HEK293T (cell line): ENCODE results near the gene NOL3.

ENCODE experiments used
- CTCF ChIA-PET: fragments of 350-600 bp; formaldehyde crosslinking; extraction: SDS; loops from one replicate; lab custom pipeline; 2021; ENCODE audit warnings: antibody characterized with exemption, inconsistent platforms; lab: Yijun Ruan, JAX
- POLR2A ChIA-PET: fragments of 350-600 bp; formaldehyde crosslinking; extraction: SDS; loops from one replicate; lab custom pipeline; 2020; ENCODE audit warnings: antibody characterized with exemption, inconsistent platforms; lab: Yijun Ruan, JAX
- DNase-seq: peaks from one replicate; pipeline ENCODE4 v3.0.0; 2012; ENCODE audit warnings: mixed read lengths; ENCODE audit errors: extremely low spot score
- ARNT ChIP-seq: fragments of 450-650 bp; IDR thresholded peaks from 2 replicates; pipeline ENCODE4 v1.6.1; 2017; ENCODE audit warnings: mild to moderate bottlenecking
- BHLHE40 ChIP-seq: fragments of 450-650 bp; IDR thresholded peaks from 2 replicates; pipeline ENCODE4 v1.6.1; 2016; ENCODE audit warnings: mild to moderate bottlenecking, moderate library complexity, borderline replicate concordance
- CTBP1 ChIP-seq: fragments of 450-650 bp; IDR thresholded peaks from 2 replicates; pipeline ENCODE4 v1.6.1; 2016; ENCODE audit warnings: borderline replicate concordance
- ELF4 ChIP-seq: fragments of 450-650 bp; IDR thresholded peaks from 2 replicates; pipeline ENCODE4 v1.6.1; 2017; ENCODE audit warnings: antibody characterized with exemption
- FOXA1 ChIP-seq: fragments of 450-650 bp; IDR thresholded peaks from 2 replicates; pipeline ENCODE4 v1.6.1; 2016; ENCODE audit warnings: mild to moderate bottlenecking
- FOXK2 ChIP-seq: fragments of 450-650 bp; IDR thresholded peaks from 2 replicates; pipeline ENCODE4 v1.6.1; 2016; ENCODE audit warnings: mild to moderate bottlenecking
- FOXM1 ChIP-seq: fragments of 450-650 bp; IDR thresholded peaks from 2 replicates; pipeline ENCODE4 v1.6.1; 2017; ENCODE audit warnings: mild to moderate bottlenecking, borderline replicate concordance
- HDGF ChIP-seq: fragments of 450-650 bp; IDR thresholded peaks from 2 replicates; pipeline ENCODE4 v1.6.1; 2017; ENCODE audit warnings: antibody characterized with exemption, borderline replicate concordance
- L3MBTL2 ChIP-seq: fragments of 450-650 bp; conservative IDR thresholded peaks from 2 replicates; pipeline ENCODE4 v1.6.1; 2016; ENCODE audit warnings: mild to moderate bottlenecking
- LEF1 ChIP-seq: fragments of 450-650 bp; IDR thresholded peaks from 2 replicates; pipeline ENCODE4 v1.6.1; 2017; ENCODE audit warnings: mild to moderate bottlenecking, borderline replicate concordance
- NFRKB ChIP-seq: fragments of 450-650 bp; IDR thresholded peaks from 2 replicates; pipeline ENCODE4 v1.6.1; 2016; ENCODE audit warnings: mild to moderate bottlenecking, moderate library complexity
- PKNOX1 ChIP-seq: fragments of 450-650 bp; IDR thresholded peaks from 2 replicates; pipeline ENCODE4 v1.6.1; 2016
- SP1 ChIP-seq: fragments of 450-650 bp; IDR thresholded peaks from 2 replicates; pipeline ENCODE4 v1.6.1; 2017
- SUZ12 ChIP-seq: fragments of 450-650 bp; IDR thresholded peaks from 2 replicates; pipeline ENCODE4 v1.6.1; 2016; ENCODE audit warnings: mild to moderate bottlenecking
- TARDBP ChIP-seq: fragments of 450-650 bp; IDR thresholded peaks from 2 replicates; pipeline ENCODE4 v1.6.1; 2016
- ZNF384 ChIP-seq: fragments of 450-650 bp; IDR thresholded peaks from 2 replicates; pipeline ENCODE4 v1.6.1; 2016

NOL3 gene

DNA sequence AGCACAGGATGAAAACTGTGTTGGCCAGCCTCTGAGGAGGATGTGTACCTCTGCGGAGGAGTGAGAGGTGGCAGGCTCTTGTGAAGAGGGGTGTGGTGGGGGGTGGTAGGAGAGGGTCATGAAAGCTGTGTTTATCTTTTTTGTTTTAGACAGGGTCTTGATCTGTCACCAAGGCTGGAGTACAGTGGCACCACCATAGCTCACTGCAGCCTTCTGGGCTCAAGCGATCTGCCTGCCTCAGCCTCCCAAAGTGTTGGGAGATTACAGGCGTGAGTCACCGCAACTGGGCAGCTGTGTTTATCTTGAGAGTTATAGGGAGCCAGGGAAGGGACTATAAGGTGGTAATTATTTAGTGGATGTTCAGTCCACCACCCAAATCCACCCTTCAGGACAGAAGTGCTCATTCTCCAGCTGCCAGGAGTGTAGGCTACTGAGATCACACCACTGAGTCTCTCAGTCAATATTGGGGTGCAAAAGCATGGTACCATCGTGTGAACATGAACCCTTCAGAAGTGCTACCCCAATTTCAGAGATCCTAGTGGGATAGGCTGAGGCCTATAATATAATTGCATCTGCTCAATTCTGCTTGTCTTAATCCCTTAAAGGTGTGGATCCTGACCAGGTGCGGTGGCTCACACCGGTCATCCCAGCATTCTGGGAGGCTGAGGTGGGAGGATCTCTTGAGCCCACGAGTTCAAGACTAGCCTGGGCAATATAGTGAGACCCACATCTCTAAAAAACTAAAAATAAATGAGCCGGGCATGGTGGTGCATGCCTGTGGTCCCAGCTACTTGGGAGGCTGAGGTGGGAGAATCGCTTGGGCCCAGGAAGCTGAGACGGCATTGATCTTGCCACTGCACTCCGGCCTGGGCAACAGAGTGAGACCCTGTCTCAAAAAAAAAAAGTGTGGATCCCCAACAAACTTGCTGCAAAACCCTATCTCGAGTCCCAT lies 20.4 kb downstream of the NOL3 start:
- no peak for TF ChIP-seq HDGF
- no peak for TF ChIP-seq ARNT
- no peak for TF ChIP-seq SUZ12
- TF ChIP-seq L3MBTL2, result no peak
- TF ChIP-seq PKNOX1, result no peak
- TF ChIP-seq NFRKB, result no peak
- TF ChIP-seq FOXM1, result no peak
- TF ChIP-seq FOXA1, result no peak
- no peak for TF ChIP-seq BHLHE40
- no peak for TF ChIP-seq CTBP1
- TF ChIP-seq ZNF384, result no peak
- no peak for TF ChIP-seq ELF4
- TF ChIP-seq TARDBP, result no peak
- no peak for TF ChIP-seq SP1
- no peak for TF ChIP-seq LEF1
- no peak for TF ChIP-seq FOXK2
- POLR2A ChIA-PET, result interaction anchor here (0.7 to 2.0 kb wide), 3 partner anchors 20 to 36 kb away, joined by 3 to 7 read pairs (median 5); partner anchors contain the start of genes NOL3 and TMEM208
- CTCF ChIA-PET, result interaction anchor here (0.6 to 0.8 kb wide), 2 partner anchors 20 to 165 kb away, joined by 3 read pairs; partner anchors contain the start of gene NOL3
- no peak for DNase-seq

- DNase-seq, result no peak
- TF ChIP-seq FOXM1 (no peak), HDGF (no peak), BHLHE40 (no peak), FOXA1 (no peak), ARNT (no peak)
- POLR2A ChIA-PET, result no interaction called here
- CTCF ChIA-PET, result no interaction called here
These were observed 21.2 kb downstream of the NOL3 start for GRCh38 chr16:67191411-67191994.

- TF ChIP-seq ELF4, result peak; percentile 76
- TF ChIP-seq FOXA1, result no peak
- no peak for TF ChIP-seq CTBP1
- no peak for TF ChIP-seq SP1
- peak; percentile 25; the same call in 1 of the 2 replicates for TF ChIP-seq LEF1
- no peak for TF ChIP-seq BHLHE40
- TF ChIP-seq NFRKB, result no peak
- TF ChIP-seq ZNF384, result no peak
- TF ChIP-seq L3MBTL2, result no peak
- TF ChIP-seq FOXK2, result no peak
- POLR2A ChIA-PET, result interaction anchor here (1.0 to 1.9 kb wide), 5 partner anchors 17 to 56 kb away, joined by 3 to 7 read pairs (median 3); partner anchors contain the start of genes FHOD1 and TMEM208
- peak; percentile 93 for DNase-seq
- CTCF ChIA-PET, result interaction anchor here (0.6 to 0.8 kb wide), 2 partner anchors 34 to 35 kb away, joined by 3 read pairs; no protein-coding TSS in a partner anchor
These were observed 21.8 kb downstream of the NOL3 start, which contains the start of gene E2F4 for GRCh38 chr16:67191995-67192681. TSS of gene E2F4 (plus strand) at chr16:67192155. CDS start at chr16:67192228, 73 bp downstream.

DNA sequence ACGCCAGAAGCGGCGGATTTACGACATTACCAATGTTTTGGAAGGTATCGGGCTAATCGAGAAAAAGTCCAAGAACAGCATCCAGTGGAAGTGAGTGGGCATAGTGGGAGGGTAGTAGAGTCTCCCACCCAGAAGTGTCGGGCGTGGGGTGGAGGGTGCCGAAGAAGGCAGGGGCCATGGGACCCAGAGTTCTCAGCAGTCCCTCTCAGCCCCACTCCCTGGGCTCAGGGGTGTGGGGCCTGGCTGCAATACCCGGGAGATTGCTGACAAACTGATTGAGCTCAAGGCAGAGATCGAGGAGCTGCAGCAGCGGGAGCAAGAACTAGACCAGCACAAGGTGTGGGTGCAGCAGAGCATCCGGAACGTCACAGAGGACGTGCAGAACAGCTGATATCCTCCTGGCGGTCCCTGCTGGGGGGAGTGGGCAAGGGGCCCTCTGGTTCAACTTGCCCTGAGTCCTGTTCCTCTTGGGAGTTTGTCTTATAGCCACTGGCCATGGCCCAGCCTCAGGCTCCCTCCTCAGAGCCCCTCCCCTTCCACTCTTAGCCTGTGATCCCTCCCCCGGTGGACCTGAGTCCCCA lies 22.5 kb downstream of the NOL3 start:
- TF ChIP-seq FOXA1, result no peak
- TF ChIP-seq PKNOX1, result no peak
- no peak for TF ChIP-seq ARNT
- TF ChIP-seq CTBP1, result no peak
- TF ChIP-seq BHLHE40, result no peak
- TF ChIP-seq HDGF, result no peak
- no peak for TF ChIP-seq L3MBTL2
- no peak for TF ChIP-seq SUZ12
- no peak for TF ChIP-seq LEF1
- no peak for TF ChIP-seq TARDBP
- ChIA-PET CTCF (interaction anchor here (0.6 to 0.8 kb wide), 2 partner anchors 34 to 35 kb away, joined by 3 read pairs; no protein-coding TSS in a partner anchor), POLR2A (interaction anchor here (0.6 to 1.9 kb wide), 6 partner anchors 18 to 55 kb away, joined by 3 to 7 read pairs (median 3); partner anchors contain the start of genes FHOD1 and TMEM208)
- DNase-seq, result no peak

GRCh38 chr16:67193536-67193935 lies 23.2 kb downstream of the NOL3 start:
- DNase-seq, result no peak
- ChIA-PET POLR2A (interaction anchor here (0.6 to 1.9 kb wide), 5 partner anchors 33 to 54 kb away, joined by 3 to 7 read pairs (median 3); partner anchors contain the start of genes FHOD1 and TMEM208), CTCF (no interaction called here)
- TF ChIP-seq ELF4 (no peak), CTBP1 (no peak), NFRKB (no peak), ARNT (no peak), PKNOX1 (no peak), HDGF (no peak), FOXK2 (no peak), L3MBTL2 (no peak), FOXA1 (no peak)
